Measurements from ENCODE around the gene BCAM. TPM values are rescaled to one million over a fixed set of nuclear protein-coding genes. Genes with fewer than 3 reads are reported as not detected.
A peak's percentile ranks its signal among the peaks of the same experiment; 100 is the strongest.

BCAM gene
- total RNA-seq, 1 experiment from 2014 or later: 73.0 TPM

- Histone ChIP-seq H2BK12ac (ENCODE audit: insufficient read length, low read depth, low read length) (no peak overlapping the region), H3K4me1 (ENCODE audit: insufficient read depth, low read length) (no peaks in the 10 kb centered on the region), H2BK15ac (ENCODE audit: low read depth, low read length) (no peak overlapping the region), H3K18ac (ENCODE audit: insufficient read length, low read depth, low read length) (no peak overlapping the region), H3K23ac (ENCODE audit: insufficient read length, low read depth, low read length) (no peak overlapping the region), H2BK5ac (ENCODE audit: insufficient read length, low read length) (no peak overlapping the region), H2AFZ (ENCODE audit: low read length) (no peak overlapping the region), H3K9me3 (ENCODE audit: control insufficient read depth, low read depth, low read length) (no peaks in the 10 kb centered on the region), H2BK20ac (ENCODE audit: low read depth, low read length, poor library complexity, severe bottlenecking) (no peak overlapping the region), H3K4me2 (ENCODE audit: insufficient read depth, insufficient read length, low read length) (no peak overlapping the region), H3K79me2 (ENCODE audit: insufficient read depth, low read length) (no peaks in the 10 kb centered on the region), H4K8ac (replicated peaks; ENCODE audit: insufficient read length, low read depth, low read length) (no peak overlapping the region), H2BK120ac (ENCODE audit: low read depth, low read length, poor library complexity, severe bottlenecking) (no peak overlapping the region), H3K4ac (ENCODE audit: low read depth, low read length) (no peak overlapping the region), H3K56ac (ENCODE audit: insufficient read length, low read depth, low read length) (no peak overlapping the region), H3K27me3 (ENCODE audit: insufficient read depth, low read length) (peaks cover 10% of the 10 kb centered on the region), H4K20me1 (ENCODE audit: control insufficient read depth, insufficient read depth, insufficient read length) (no peaks in the 10 kb centered on the region), H3T11ph (ENCODE audit: low read length) (no peak overlapping the region), H3K79me1 (ENCODE audit: insufficient read depth, low read depth, low read length, poor library complexity, severe bottlenecking) (no peaks in the 10 kb centered on the region), H3K23me2 (ENCODE audit: insufficient read length, low read depth, low read length, poor library complexity, severe bottlenecking) (no peaks in the 10 kb centered on the region), H3K14ac (ENCODE audit: insufficient read depth, low read length) (no peak overlapping the region), H3K9ac (ENCODE audit: extremely low read depth, insufficient read length, low read length) (no peak overlapping the region), H3K27ac (ENCODE audit: insufficient read length, low read depth, low read length) (no peak overlapping the region), H4K5ac (ENCODE audit: insufficient read length, low read depth, low read length) (no peak overlapping the region), H4K91ac (ENCODE audit: insufficient read length, low read depth, low read length) (no peak overlapping the region), H2AK5ac (ENCODE audit: insufficient read length, low read length) (no peak overlapping the region)
- WGBS (ENCODE audit: extremely low coverage, insufficient read length, low lambda C conversion rate): no CpG with 5 or more reads among the region's 10 CpGs
- Mint-ChIP-seq H3K36me3 (ENCODE audit: insufficient read depth in 1 of 3, low read depth in 3 of 3) (peaks cover 7 to 26% (median 11%) of the 10 kb centered on the region in 3 experiments), H3K9me3 (no peaks in the 10 kb centered on the region), H3K27ac (peak overlapping the region in 1 of 3 experiments; percentile 55; a peak in 2 of 7 replicates), H3K4me1 (peaks cover 0 to 7% of the 10 kb centered on the region in 2 experiments; a peak in 2 of 4 replicates), H3K27me3 (ENCODE audit: low read depth) (peaks cover 65% of the 10 kb centered on the region), H3K4me3 (no peak overlapping the region)
- no peak for DNase-seq
- TF ChIP-seq, protein P1, sequence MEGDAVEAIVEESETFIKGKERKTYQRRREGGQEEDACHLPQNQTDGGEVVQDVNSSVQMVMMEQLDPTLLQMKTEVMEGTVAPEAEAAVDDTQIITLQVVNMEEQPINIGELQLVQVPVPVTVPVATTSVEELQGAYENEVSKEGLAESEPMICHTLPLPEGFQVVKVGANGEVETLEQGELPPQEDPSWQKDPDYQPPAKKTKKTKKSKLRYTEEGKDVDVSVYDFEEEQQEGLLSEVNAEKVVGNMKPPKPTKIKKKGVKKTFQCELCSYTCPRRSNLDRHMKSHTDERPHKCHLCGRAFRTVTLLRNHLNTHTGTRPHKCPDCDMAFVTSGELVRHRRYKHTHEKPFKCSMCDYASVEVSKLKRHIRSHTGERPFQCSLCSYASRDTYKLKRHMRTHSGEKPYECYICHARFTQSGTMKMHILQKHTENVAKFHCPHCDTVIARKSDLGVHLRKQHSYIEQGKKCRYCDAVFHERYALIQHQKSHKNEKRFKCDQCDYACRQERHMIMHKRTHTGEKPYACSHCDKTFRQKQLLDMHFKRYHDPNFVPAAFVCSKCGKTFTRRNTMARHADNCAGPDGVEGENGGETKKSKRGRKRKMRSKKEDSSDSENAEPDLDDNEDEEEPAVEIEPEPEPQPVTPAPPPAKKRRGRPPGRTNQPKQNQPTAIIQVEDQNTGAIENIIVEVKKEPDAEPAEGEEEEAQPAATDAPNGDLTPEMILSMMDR (conservative IDR thresholded peaks at IDR 0.05): no peak
These were observed 13.9 kb downstream of the BCAM start for GRCh38 chr19:44822670-44823372.

Measured in H9 (cell line).